ENCODE data around the gene TGFBR2. TPM values are rescaled to one million over a fixed set of nuclear protein-coding genes. Genes with fewer than 3 reads are reported as not detected.
"Not testable (repeated sequence)": the region's sequence is repeated elsewhere in the genome, so short reads cannot be mapped to it uniquely, and the experiment has no call there.

TGFBR2 gene
- total RNA-seq, 1 donor from 2014 or later, result 329 TPM

DNA sequence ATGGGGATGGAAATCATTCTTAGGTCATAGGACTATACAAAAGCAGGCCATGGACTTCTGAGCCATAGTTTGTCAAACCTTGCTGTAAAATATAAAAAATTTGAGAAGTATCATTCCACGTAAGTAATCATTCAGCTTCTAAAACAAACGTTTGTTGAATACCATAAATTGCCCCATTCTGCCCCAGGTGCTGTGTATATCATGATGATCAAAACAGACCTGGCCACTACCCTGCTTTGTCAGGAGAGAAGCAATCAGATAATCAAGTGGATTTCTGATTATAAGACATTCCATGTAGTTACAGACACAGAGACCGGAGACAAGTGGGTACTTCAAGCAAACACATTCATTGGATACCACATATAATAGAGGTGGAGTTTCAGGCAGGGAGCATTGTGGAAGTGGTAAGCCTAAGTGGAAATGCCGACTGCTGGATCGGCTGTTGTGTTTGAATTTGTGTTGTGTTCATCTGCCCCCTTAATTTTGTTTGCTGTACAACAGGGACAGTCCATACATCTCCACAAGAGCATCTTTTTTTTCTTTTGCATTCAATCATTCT is 61.7 kb downstream of the TGFBR2 start:
- Histone ChIP-seq H3K36me3 (peaks cover 48% of the 10 kb centered on the region), H3K4me1 (peaks cover 58% of the 10 kb centered on the region), H3K4me3 (no peak overlapping the region), H3K9me3 (no peaks in the 10 kb centered on the region), H3K27ac (peak overlapping the region; percentile 21), H3K27me3 (no peaks in the 10 kb centered on the region)
- DNase-seq, result no peak
- TF ChIP-seq, protein P1, sequence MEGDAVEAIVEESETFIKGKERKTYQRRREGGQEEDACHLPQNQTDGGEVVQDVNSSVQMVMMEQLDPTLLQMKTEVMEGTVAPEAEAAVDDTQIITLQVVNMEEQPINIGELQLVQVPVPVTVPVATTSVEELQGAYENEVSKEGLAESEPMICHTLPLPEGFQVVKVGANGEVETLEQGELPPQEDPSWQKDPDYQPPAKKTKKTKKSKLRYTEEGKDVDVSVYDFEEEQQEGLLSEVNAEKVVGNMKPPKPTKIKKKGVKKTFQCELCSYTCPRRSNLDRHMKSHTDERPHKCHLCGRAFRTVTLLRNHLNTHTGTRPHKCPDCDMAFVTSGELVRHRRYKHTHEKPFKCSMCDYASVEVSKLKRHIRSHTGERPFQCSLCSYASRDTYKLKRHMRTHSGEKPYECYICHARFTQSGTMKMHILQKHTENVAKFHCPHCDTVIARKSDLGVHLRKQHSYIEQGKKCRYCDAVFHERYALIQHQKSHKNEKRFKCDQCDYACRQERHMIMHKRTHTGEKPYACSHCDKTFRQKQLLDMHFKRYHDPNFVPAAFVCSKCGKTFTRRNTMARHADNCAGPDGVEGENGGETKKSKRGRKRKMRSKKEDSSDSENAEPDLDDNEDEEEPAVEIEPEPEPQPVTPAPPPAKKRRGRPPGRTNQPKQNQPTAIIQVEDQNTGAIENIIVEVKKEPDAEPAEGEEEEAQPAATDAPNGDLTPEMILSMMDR (IDR thresholded peaks at IDR 0.05), result no peak
- intact Hi-C loops (cut with DNase I), result no loop called here
- peak; percentile 65 for ATAC-seq

GRCh38 chr3:30669360-30669934 is 63.0 kb downstream of the TGFBR2 start:
- ATAC-seq; DNase-seq; H3K9me3 ChIP-seq; H3K27me3 ChIP-seq; intact Hi-C loops (cut with DNase I); H3K4me3 ChIP-seq; H3K27ac ChIP-seq: not testable (repeated sequence)
- peaks cover 60% of the 10 kb centered on the region for H3K36me3 ChIP-seq
- H3K4me1 ChIP-seq, result peaks cover 62% of the 10 kb centered on the region

DNA sequence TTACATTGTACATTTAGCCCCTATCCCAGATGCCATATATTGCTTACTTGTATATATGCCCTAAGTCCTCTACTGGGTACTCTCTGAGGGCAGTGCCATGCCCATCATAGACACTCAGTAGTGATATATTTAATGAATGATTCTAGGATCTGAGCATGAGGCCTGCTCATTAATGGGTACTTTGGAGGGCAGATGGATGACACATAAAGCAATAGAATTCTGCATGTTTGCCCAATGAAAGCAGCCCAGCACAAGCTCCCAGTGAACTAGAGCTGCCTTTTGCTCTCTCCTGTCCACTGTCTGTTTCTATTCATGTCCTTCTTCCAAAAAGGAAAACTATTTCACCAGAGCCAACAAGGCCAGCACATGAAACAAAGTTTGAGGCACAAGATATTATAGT is 63.9 kb downstream of the TGFBR2 start:
- intact Hi-C loops (cut with DNase I), result no loop called here
- H3K27ac ChIP-seq, result no peak overlapping the region
- H3K36me3 ChIP-seq, result peaks cover 68% of the 10 kb centered on the region
- H3K4me3 ChIP-seq, result no peak overlapping the region
- ATAC-seq (no peak), DNase-seq (no peak)
- H3K27me3 ChIP-seq, result no peaks in the 10 kb centered on the region
- TF ChIP-seq, protein P1 (IDR thresholded peaks at IDR 0.05), result no peak
- H3K4me1 ChIP-seq, result peaks cover 55% of the 10 kb centered on the region
- H3K9me3 ChIP-seq, result no peaks in the 10 kb centered on the region

DNA sequence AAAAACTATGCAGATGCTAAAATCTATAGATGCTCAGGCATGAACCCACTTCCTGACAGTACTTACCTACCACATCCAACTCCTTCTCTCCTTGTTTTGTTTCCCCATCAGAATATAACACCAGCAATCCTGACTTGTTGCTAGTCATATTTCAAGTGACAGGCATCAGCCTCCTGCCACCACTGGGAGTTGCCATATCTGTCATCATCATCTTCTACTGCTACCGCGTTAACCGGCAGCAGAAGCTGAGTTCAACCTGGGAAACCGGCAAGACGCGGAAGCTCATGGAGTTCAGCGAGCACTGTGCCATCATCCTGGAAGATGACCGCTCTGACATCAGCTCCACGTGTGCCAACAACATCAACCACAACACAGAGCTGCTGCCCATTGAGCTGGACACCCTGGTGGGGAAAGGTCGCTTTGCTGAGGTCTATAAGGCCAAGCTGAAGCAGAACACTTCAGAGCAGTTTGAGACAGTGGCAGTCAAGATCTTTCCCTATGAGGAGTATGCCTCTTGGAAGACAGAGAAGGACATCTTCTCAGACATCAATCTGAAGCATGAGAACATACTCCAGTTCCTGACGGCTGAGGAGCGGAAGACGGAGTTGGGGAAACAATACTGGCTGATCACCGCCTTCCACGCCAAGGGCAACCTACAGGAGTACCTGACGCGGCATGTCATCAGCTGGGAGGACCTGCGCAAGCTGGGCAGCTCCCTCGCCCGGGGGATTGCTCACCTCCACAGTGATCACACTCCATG is 65.3 kb downstream of the TGFBR2 start:
- H3K4me1 ChIP-seq, result peaks cover 49% of the 10 kb centered on the region
- H3K4me3 ChIP-seq, result no peak overlapping the region
- no peak for DNase-seq
- TF ChIP-seq, protein P1 (IDR thresholded peaks at IDR 0.05), result no peak
- no peaks in the 10 kb centered on the region for H3K27me3 ChIP-seq
- no peak for ATAC-seq
- intact Hi-C loops (cut with DNase I), result no loop called here
- H3K36me3 ChIP-seq, result peaks cover 82% of the 10 kb centered on the region
- H3K9me3 ChIP-seq, result no peaks in the 10 kb centered on the region
- no peak overlapping the region for H3K27ac ChIP-seq

DNA sequence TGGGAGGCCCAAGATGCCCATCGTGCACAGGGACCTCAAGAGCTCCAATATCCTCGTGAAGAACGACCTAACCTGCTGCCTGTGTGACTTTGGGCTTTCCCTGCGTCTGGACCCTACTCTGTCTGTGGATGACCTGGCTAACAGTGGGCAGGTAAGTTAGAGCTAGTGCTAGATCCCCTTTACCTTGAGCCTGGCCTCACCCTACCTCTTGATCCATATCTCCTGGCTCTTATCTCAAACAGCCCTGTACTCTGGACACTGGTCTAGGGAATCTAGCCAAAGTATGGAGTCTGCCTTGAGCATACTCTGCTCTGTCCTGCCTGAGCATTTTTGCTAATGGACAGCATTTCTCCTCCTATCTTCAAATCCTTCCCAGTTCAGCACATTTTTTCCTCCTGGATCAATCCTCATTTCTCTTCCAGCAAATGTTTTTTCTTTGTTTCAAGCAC is 65.9 kb downstream of the TGFBR2 start:
- Histone ChIP-seq H3K4me3 (no peak overlapping the region), H3K27me3 (no peaks in the 10 kb centered on the region), H3K27ac (peak overlapping the region; percentile 20), H3K36me3 (peaks cover 88% of the 10 kb centered on the region), H3K4me1 (peaks cover 49% of the 10 kb centered on the region), H3K9me3 (no peaks in the 10 kb centered on the region)
- intact Hi-C loops (cut with DNase I), result no loop called here
- ATAC-seq (peak; percentile 17), DNase-seq (no peak)
- TF ChIP-seq, protein P1 (IDR thresholded peaks at IDR 0.05), result no peak

- no peak for DNase-seq
- Histone ChIP-seq H3K36me3 (peaks cover 95% of the 10 kb centered on the region), H3K9me3 (no peaks in the 10 kb centered on the region), H3K27me3 (no peaks in the 10 kb centered on the region), H3K4me3 (no peak overlapping the region), H3K27ac (peak overlapping the region; percentile 20), H3K4me1 (peaks cover 46% of the 10 kb centered on the region)
- peak; percentile 28 for ATAC-seq
- TF ChIP-seq, protein P1 (IDR thresholded peaks at IDR 0.05), result no peak
- intact Hi-C loops (cut with DNase I), result no loop called here
Measured at GRCh38 chr3:30672959-30673358, 66.6 kb downstream of the TGFBR2 start.

All from upper lobe of right lung (tissue), 1 donor.